HG03521 (cell line): ENCODE data around the gene ADAM23.
A peak's percentile ranks its signal among the peaks of the same experiment; 100 is the strongest.

Experiments used
- ATAC-seq: cut with Tn5 transposase; IDR thresholded peaks from one replicate; pipeline ENCODE4 v1.9.1; 2021; ENCODE audit warnings: mild to moderate bottlenecking, moderate library complexity; ENCODE audit not compliant: unreplicated experiment

The ADAM23 gene

DNA sequence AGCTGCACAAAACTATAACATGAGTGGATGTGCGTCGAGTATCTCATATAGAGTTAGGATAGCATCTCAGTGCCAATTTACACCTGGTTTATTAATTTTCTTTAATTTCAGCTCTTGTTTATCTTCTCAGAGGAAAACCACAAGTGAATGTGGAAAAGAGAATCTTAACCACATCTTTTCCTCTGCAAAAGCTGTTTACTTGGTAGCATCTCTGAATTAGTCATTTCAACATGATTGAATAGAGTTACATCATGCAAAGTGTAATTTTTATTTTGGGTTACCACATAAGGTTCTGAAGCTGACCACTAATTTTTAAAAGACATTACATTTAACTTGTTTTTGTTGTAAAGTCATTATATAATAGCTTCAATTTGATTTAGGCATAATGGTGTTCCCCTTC is 115.2 kb downstream of the ADAM23 start:
- no peak for ATAC-seq

DNA sequence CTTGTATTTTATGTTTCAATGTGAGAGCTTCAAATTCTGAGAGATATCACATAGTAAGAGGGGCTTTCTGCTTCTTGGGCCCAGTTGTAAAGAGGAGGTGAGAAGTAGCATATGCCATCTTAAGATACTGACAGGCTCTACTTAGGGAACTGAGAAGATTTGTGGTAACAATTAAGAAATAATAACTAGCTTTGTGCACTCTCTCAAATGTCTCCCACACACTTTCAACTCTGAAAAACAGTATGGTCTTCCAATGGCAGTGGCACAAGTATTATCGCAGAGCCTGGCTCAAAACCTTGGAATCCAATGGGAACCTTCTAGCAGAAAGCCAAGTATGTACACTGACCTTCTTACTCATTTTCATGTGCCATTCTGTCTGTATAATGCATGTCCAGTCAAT is 118.6 kb downstream of the ADAM23 start:
- ATAC-seq = peak; percentile 56

DNA sequence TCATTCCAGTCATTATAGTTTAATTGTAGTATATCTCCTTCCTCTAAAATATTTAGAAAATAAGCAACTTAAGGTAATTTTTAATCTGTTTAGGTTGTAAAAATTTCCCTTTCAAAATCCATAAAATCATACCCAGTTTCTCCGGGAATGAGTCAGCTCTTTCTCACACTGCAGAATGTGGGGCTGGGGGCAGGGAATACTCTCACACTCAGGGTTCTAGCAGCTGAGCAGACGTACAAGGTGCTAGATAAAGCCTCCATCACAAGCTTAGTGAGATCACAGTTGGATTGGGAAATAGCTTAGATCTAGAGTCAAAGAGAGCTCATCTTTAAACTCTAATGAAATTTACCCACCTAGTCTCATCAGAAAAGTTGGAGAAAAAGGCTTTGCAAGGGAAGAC is 119.0 kb downstream of the ADAM23 start:
- no peak for ATAC-seq

DNA sequence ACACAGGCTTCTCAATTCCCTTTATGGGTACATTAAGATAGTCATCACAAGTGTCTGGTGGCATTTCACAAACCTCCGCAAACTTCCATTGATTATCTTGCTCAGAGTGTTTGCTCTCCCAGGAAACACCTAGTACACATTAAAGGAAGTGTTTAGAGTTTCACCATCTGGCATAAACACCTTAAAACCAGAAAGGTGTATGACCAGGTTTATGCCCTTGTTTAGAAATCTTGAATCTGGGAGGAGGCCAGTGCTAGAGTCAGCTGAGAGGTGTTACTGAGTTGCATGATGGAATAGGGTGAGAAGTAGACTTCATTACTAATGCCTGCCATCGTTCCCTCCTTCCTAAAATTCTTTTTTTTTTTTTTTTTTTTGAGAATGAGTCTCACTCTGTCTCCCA is 120.0 kb downstream of the ADAM23 start:
- ATAC-seq = no peak

DNA sequence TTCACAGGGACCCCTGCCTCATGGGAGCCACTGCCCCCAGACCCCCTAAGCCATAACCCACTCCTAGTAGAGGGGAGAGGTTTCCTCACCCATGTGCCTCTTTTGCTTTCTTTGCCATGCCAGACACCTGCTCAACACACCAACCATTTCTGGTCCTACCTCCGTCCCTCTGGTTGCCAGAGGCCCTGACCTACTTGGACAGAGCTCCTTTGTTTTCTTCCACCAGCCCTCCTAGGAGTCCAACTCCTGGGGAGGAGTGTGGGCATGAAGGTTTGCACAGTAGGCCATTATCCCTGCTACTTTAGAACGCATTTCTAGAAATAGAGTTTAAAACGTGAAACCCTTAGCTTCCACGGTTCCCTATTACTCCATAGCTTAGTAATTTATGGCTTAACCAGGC is 122.3 kb downstream of the ADAM23 start:
- no peak for ATAC-seq

DNA sequence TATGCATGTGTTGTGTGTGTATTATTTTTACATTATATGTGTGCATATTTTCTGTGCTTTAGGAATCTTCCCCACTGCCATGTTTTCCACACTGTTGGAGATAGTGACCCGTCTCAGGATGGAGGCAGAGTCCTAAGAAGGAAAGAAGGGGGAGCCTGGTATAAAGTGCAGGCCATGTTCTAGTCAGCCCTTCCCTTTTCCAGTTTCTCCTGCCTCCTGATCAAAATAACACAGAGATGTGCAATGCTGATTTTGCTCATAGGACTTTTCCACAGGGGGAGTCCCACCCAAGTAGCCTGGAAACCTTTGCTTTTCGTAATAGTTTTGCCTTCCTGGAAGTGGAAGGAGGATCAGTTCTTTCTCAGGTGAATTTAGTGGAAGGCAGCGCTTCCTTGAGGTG is 126.1 kb downstream of the ADAM23 start:
- ATAC-seq = no peak

DNA sequence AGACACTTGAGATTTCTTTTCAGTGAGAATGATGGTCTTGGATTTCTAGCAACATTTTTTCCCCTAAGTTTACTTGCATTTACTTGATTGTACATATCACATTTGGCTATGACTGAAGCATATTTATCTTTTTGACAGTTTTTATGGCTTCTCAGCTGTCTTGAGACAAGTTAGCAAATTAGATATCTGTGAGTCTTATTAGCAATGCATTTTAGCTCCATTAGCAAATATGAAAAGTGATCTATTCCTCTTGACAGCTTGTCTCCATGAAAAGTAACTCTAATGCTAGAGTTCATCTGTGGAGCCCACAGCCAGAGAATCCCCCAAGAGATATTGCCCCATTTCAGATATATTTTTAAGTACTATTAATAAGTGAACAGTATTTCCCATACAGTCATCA is 126.9 kb downstream of the ADAM23 start:
- no peak for ATAC-seq

DNA sequence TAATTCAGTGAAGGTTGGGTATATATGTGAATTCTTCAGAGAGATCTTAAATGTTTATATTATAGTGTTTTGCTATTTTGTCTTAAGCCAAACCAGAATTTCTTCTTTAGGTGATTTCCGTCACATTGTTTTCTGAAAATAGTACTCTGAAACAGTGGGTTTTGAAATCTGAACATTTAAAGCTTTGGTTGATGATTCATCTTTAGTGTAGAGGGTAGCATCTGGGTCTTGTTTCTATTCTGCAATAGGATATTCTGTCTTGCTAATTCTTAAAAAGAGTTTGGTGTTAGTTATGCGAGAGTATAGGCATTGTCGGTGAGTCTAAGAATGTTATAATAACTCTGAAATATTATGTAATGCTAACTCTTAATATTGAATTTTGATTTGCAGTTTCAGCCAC is 129.4 kb downstream of the ADAM23 start:
- no peak for ATAC-seq

DNA sequence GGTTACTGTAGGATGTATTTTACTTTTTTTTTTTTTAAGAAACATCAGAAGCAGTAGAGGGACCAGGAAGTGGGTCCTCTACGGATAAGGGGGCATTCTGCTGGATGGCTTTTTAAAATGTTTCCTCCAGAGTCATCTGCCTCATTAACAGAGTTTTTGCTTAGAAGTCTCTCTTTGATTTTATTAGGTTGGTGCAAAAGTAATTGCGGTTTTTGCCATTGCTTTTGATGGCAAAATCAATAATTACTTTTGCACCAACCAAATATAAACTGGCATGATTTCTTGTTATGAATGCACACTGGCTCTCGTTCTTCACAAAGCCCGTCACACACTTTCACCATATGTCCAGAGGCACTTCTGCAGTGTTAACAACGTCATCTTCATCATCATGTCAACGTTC is 130.5 kb downstream of the ADAM23 start:
- ATAC-seq = no peak

DNA sequence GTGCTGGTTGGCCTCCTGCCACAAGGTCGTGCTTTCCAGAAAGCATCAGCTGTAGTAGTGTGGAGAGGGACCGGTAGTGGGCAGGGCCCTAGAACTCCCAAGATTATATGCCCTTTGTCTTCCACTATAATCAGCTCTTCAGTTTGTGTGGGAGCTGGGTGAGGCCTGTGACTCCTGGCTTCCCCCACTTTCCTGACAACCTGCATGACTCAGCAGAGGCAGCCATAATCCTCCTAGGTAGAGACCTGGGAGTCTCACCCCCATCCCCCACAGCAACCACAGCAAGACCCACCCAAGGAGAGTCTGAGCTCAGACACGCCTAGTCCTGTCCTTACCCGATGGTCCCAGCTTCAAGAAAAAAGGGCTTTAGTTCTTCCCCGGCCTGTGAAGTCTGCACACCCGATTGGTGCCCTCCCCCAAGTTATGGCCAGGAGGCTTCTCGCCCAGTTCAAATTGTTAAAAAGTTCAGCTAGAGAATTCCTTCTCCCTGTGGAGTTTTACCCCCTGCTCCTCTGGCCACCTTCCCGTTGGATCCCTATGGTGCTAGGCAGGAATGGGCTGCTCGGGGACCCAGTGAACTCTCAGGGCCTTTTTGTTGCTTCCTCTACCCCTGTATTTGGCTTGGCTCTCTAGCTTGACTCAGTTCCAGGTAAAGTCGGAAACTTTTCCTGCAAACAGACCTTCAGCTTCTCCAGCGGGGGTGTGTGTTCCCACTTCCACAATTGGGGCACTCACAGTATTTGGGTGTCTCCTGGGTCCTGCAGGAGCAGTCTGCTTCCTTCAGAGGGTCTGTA is 141.2 kb downstream of the ADAM23 start:
- ATAC-seq = no peak

DNA sequence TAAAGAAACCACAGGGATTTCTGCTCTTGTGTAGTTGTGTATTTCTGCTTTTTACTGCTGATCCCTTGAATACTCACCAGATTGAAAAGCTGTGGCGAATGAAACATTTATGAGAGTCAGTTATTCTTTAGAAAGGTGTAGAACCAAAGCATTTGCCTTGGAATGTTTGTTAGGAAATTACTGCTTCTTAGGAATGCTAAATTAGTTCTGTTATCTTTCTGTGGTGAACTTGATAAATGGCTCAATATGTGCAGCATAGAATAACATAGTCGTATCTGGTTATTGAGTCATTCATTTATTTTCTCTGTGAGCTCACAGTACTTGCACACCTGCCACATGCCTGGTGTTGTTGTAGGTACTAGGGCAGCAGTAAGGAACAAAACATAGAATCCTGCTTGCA is 142.0 kb downstream of the ADAM23 start:
- no peak for ATAC-seq

DNA sequence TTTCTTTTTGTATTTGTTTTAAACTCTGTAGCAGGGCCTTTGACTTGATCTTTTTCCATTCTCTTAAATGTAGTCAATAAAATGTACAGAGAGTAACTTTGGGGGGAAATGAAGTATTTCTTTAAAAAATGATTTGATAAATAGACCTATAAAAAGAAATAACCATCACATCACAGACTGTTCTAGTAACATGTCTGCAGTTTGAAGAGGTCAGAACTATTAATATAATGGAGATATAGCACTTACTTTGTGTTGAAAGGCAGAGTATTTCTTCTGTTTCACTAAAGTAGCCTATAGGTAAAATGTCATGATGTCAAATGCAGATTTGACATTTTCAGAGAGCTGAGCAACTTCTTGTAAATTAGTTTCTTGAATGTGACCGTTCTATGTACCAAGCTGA is 143.3 kb downstream of the ADAM23 start:
- ATAC-seq = no peak

DNA sequence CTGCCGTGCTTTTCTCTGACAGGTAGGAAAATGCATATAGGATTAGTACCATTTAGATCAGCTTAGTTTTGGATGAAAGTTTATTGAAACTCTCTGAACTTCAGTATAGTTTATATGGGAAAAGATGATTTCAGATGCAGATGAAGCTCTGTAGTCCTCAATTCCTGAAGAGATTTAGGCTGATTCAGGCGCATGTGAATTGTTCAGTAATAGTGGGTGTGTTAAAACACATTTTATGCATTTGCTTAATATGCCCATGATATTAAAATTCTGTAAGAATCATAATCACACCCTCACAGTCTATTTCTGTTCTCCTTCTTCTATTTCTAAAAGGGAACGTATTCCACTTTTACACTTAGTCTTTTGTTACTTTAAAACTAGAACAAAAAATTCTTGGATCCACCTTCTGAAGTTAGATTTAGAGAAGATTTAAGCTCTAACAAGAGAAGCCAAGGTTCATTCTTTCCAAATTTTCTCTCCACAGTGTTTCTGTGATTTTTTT is 154.4 kb downstream of the ADAM23 start:
- ATAC-seq = no peak

DNA sequence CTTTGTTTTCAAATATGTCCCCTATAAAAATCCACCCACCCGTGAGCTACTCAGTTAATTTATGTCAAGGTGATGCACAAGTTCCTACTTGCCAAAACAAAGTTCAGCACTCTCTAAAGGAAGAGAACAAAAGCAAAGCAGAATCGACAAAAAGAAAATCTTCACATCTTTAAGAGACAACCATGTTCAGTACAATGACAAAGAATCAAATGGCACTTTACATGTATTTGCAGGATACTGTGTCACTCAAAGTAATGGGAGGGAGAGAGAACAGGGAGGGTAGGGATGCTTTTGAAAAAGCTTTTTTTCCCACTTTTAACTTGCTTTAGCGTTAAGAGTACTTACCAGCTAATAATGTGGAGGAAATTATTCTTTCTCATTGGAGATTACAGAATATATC is 159.9 kb downstream of the ADAM23 start:
- no peak for ATAC-seq

DNA sequence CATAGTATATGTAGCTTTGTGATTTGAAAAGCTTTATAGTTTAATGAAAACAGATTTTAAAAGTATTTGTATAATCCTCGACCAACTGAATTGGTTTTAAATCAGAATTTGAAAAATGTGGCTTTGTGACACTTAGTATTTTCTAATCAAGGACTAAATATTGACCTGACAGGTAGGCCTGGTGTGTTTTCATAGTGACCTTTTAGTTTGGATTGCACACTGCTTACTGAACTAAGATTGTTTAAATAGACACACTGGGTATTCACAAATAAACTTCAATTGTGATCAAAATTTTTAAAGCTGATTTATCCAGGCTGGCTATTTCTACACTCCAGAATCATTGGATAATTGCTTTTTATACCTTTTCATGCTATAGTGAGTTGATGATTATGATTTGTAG is 167.1 kb downstream of the ADAM23 start:
- ATAC-seq = no peak

DNA sequence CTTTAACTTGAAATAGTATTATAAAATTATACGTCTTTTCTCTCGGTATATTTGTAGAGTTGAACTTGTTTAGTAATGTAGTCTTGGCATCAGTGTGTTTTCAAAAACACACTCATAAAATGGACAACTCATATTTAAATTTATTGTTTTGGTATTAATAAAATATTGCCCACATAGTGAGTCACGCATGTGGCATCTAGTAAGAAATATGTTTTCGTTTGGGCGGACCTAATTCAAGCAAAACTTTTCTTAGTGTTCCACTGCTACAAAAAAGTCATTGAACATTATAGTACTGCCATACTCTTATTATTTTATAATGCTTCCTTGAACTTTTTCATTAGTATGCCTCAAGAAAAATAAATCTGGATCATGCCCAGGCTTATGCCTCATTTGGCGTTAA is 167.9 kb downstream of the ADAM23 start:
- ATAC-seq = no peak

DNA sequence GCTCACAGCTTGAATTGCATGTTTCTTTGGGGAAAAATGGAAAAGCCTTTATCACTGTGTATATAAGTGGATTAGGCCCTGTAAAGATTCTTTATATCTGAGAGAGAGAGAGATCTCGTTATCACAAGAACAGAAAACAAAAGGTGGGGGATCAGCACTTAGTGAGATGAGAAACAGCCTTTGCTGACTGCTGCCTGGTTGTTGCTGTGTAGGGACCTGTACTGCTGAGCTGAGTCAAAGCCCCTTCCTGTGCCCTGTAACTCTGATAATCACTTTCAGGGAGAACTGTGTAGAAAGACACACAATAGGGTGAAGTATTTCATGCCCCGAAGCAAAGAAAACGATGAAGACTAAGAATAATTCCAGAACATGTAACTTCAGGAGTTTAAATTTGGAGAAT is 168.4 kb downstream of the ADAM23 start:
- no peak for ATAC-seq

DNA sequence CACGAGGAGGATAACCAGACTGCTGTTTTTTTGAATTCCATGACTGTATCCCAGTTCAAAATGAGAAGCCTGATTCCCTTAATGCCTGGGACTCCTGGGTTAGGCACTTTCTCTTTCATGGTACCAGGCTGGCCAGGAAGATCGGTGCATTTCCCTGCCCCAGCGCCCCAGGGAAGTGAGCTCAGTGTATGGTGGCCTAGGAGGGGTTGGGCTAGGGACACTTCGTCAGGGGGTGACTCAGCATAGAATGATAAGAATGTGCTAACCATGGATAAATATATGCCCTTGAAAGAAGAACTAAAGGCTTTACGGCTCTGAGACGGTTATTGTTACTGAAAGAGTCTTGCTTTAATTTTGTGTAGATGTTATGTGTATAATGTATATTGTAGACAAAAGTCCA is 171.5 kb downstream of the ADAM23 start:
- ATAC-seq = no peak

DNA sequence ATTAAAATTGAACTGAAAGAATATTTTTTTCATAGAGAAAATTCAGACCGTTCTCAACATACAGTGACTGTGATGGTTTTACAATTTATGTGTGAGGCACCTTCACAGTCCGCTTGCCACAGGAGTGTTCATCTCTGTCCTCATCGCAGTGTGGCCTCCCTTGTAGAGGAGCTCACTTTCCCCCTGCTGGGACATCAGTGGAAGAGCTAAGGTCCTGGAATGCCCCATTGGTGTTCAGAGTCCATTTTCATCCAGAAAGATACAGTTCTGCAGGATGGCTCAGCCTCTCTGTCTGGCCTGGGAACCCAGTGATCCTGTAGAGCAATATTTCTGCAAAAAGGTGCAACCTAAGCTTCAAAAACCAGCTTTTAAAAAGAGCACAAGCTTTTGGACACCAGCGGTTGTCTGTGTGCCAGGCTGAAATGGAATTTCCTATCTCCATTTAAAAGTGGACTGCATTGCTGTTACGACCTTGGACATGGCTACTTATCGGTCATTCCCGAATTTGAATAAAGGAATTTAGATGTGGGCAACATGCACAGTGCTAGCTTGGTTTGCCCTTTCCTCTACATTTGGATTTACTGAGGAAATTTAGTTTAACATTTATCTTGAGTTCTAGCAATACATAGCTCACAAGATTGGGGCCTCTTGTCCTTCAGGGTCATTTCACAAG is 172.2 kb downstream of the ADAM23 start:
- ATAC-seq = no peak

DNA sequence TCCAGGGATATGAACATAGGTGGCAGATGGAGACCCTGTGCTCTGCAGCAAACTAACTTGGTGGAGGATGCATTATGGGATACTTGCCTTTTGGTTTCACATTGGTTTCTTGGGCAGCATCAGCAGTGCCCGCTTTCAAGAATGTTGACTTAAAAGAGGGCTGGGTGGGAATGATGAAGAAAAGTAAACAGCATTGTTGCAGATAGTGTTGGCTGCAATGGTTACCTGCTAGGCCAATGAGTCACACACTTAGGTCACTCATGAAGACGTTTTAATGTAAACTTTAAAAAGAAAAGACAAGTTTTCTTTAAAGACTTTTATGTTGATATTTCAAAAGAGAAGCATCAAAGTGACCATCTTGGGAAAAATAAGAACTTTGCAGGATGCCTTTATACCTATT is 172.8 kb downstream of the ADAM23 start:
- ATAC-seq = no peak

DNA sequence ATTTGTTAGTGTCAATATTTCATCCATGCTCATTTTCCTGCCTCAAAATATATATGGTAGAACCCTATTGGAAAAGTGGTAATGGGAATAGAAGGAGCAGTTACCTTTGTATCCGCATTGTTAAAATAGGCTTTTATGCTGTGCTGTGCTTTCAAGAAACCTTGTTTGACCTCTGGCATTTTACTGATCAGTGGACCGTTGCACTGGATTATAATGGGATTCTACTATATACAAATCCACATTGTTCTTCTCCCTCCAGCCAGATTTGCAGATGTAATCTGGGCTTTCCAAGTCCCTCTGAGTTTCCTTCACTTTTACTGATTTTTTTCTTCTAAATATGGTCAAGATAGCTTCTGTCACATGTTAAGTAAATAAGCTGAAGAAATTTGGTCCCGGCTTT is 175.7 kb downstream of the ADAM23 start:
- no peak for ATAC-seq

DNA sequence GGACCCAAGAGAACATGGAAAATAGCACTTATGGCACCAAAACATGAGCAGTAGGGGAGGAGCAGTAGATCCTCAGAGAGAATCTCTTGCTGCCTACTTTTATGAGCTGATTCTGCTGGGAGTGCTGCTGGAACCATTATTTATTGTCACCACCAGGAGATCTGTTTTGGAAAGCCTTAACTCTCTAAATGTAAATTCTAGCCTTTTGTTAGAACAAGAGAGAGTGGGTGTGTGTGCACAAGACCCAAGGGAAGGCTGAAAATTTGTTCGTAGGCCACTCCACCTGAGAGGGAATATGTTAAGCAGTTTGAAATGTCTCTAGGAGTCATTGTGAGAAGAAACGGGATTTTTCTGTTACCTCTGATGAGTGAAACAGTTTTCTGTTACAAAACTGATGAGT is 182.8 kb downstream of the ADAM23 start:
- no peak for ATAC-seq

DNA sequence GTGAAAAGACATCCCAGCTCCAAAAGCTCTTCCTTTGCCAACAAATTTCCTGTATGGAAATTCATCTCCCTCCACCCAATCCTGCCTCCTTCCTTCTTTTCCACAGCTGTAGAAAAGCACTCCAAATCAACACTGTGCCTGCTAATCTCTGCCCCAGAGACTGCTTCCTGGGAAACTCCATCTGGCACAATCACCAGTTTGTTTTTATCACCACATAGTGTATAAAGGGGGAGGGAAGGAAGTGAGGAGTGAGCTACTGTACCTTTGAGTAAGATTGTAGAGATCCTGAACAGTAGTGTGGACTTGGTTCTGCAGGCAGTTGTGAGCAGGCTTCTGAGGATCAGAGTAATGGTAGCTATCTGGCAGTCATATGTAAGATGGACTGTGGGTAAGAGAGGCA is 184.3 kb downstream of the ADAM23 start:
- ATAC-seq = no peak
